Activated CD4-positive, CD25-positive, alpha-beta regulatory T cell (primary cell): Measurements from ENCODE around the gene PHF8.

Experiments
- DNase-seq, 4 experiments: peaks; one replicate each; lab custom pipeline; 2025; lab: John Stamatoyannopoulos, UW

The PHF8 gene

GRCh38 chrX:54012830-54013500 lies 31.3 kb downstream of the PHF8 start:
- DNase-seq, result no peak

GRCh38 chrX:54007682-54008081 lies 36.6 kb downstream of the PHF8 start:
- no peak for DNase-seq

GRCh38 chrX:53997724-53998123 lies 46.5 kb downstream of the PHF8 start:
- DNase-seq, result no peak

- no peak for DNase-seq
Measured at GRCh38 chrX:53992589-53992988, 51.7 kb downstream of the PHF8 start.

GRCh38 chrX:53990171-53990570 lies 54.1 kb downstream of the PHF8 start:
- DNase-seq, result no peak

GRCh38 chrX:53984895-53985294 lies 59.4 kb downstream of the PHF8 start:
- no peak for DNase-seq

GRCh38 chrX:53974529-53974928 lies 69.7 kb downstream of the PHF8 start:
- DNase-seq, result no peak

GRCh38 chrX:53969540-53969939 lies 74.7 kb downstream of the PHF8 start:
- DNase-seq, result no peak

GRCh38 chrX:53950130-53950733 lies 94.0 kb downstream of the PHF8 start:
- DNase-seq, result no peak

- no peak for DNase-seq
Measured at GRCh38 chrX:53940180-53940579, 104.1 kb downstream of the PHF8 start.

- DNase-seq, result no peak
Measured at GRCh38 chrX:53939127-53939526, 105.1 kb downstream of the PHF8 start.

- no peak for DNase-seq
Measured at GRCh38 chrX:53930515-53931380, 113.5 kb downstream of the PHF8 start.

GRCh38 chrX:53926030-53926429 lies 118.2 kb downstream of the PHF8 start:
- DNase-seq, result no peak

GRCh38 chrX:53918702-53919101 lies 125.6 kb downstream of the PHF8 start:
- DNase-seq, result no peak

- no peak for DNase-seq
Measured at GRCh38 chrX:53900623-53901022, 143.7 kb downstream of the PHF8 start.

- DNase-seq, result no peak
Measured at GRCh38 chrX:53895270-53895669, 149.0 kb downstream of the PHF8 start.
